ENCODE data around the gene C1orf146.
"Not testable (repeated sequence)": the region's sequence is repeated elsewhere in the genome, so short reads cannot be mapped to it uniquely, and the experiment has no call there.

Gene C1orf146

GRCh38 chr1:92262516-92262915 lies 44.8 kb downstream of the C1orf146 start:
- DNase-seq (ENCODE audit: extremely low spot score, insufficient read length, low read depth): no peak
- no peak for FAIRE-seq

GRCh38 chr1:92273039-92273438 lies 55.3 kb downstream of the C1orf146 start:
- DNase-seq (ENCODE audit: extremely low spot score, insufficient read length, low read depth): no peak
- FAIRE-seq: no peak

- FAIRE-seq (no peak), DNase-seq (ENCODE audit: extremely low spot score, insufficient read length, low read depth) (no peak)
Observed at GRCh38 chr1:92274939-92275338, 57.2 kb downstream of the C1orf146 start.

- FAIRE-seq (no peak), DNase-seq (ENCODE audit: extremely low spot score, insufficient read length, low read depth) (no peak)
Observed at GRCh38 chr1:92276082-92276481, 58.4 kb downstream of the C1orf146 start.

GRCh38 chr1:92277105-92277723 lies 59.5 kb downstream of the C1orf146 start:
- DNase-seq (ENCODE audit: extremely low spot score, insufficient read length, low read depth): no peak

GRCh38 chr1:92279781-92280180 lies 62.1 kb downstream of the C1orf146 start:
- DNase-seq (ENCODE audit: extremely low spot score, insufficient read length, low read depth); FAIRE-seq: not testable (repeated sequence)

More at GRCh38 chr1:92277105-92277723, 59.5 kb downstream of the C1orf146 start:
- no peak for FAIRE-seq

- not testable (repeated sequence) for FAIRE-seq; DNase-seq (ENCODE audit: extremely low spot score, insufficient read length, low read depth)
Observed at GRCh38 chr1:92281411-92281810, 63.7 kb downstream of the C1orf146 start.

- DNase-seq (ENCODE audit: extremely low spot score, insufficient read length, low read depth) (no peak), FAIRE-seq (peak; percentile 63)
Observed at GRCh38 chr1:92291372-92291999, 73.8 kb downstream of the C1orf146 start.
